Lung (tissue), 12 donors: ENCODE results near the gene CLIP2. TPM values are rescaled to one million over a fixed set of nuclear protein-coding genes. Genes with fewer than 3 reads are reported as not detected.

Experiments
- ATAC-seq: fragments of 200-7000 bp; cut with Tn5 transposase; one replicate; pipeline ENCODE4 v1.9.1; 2020; ENCODE audit warnings: moderate number of reproducible peaks; ENCODE audit not compliant: insufficient read depth, low FRiP score
- DNase-seq, 3 donors: peaks; one replicate each; pipeline ENCODE4 v3.0.0-alpha.2; 2013 to 2017
- H3K27ac ChIP-seq, 2 donors: one replicate each; pipeline ENCODE4 v1.5.1; 2013; ENCODE audit warnings: mild to moderate bottlenecking in 2 of 2, moderate library complexity in 2 of 2, control low read depth in 1 of 2, inconsistent platforms in 1 of 2, low read depth in 1 of 2, low read length in 1 of 2
- H3K27me3 ChIP-seq, 3 donors: one replicate each; pipeline ENCODE4 v1.5.1; 2013; ENCODE audit warnings: low read length in 2 of 3; ENCODE audit not compliant: control insufficient read depth in 3 of 3, insufficient read depth in 3 of 3
- H3K36me3 ChIP-seq, 4 donors: one replicate each; pipeline ENCODE4 v1.5.1; 2013; ENCODE audit warnings: low read length in 4 of 4, mild to moderate bottlenecking in 1 of 4, moderate library complexity in 1 of 4; ENCODE audit not compliant: control insufficient read depth in 4 of 4, insufficient read depth in 4 of 4
- H3K4me1 ChIP-seq, 5 donors: one replicate each; pipeline ENCODE4 v1.5.1; 2013; ENCODE audit warnings: low read length in 5 of 5, mild to moderate bottlenecking in 2 of 5, moderate library complexity in 1 of 5; ENCODE audit not compliant: control insufficient read depth in 5 of 5, insufficient read depth in 5 of 5
- H3K4me3 ChIP-seq: one replicate; pipeline ENCODE4 v1.5.1; 2013; ENCODE audit warnings: mild to moderate bottlenecking, control low read depth, moderate library complexity
- H3K9ac ChIP-seq, 2 donors: one replicate each; pipeline ENCODE4 v1.5.1; 2013; ENCODE audit warnings: low read length in 2 of 2, control low read depth in 1 of 2; ENCODE audit not compliant: insufficient read depth in 1 of 2
- H3K9me3 ChIP-seq, 4 donors: one replicate each; pipeline ENCODE4 v1.5.1; 2013; ENCODE audit warnings: low read length in 3 of 4, mild to moderate bottlenecking in 1 of 4, moderate library complexity in 1 of 4; ENCODE audit not compliant: control insufficient read depth in 4 of 4, insufficient read depth in 3 of 4
- WGBS, 2 donors: extraction: QIAGEN DNeasy Blood & Tissue Kit; methylation state at CpG; one replicate each; pipeline ENCODE4 v1.1.7; 2013; 5-methylcytosine and 5-hydroxymethylcytosine counted together
- polyA plus RNA-seq, 2 donors: library from polyadenylated mRNA; stranded (reverse); fragments of 200-250 nt; gene quantifications; one replicate each; pipeline ENCODE4 v1.2.1, GENCODE V29; 2013
- total RNA-seq, 2 donors: library from RNA; depleted of rRNA in 1 of 2; stranded (reverse); fragments of >200 nt in 1 of 2; gene quantifications; one replicate each; pipeline ENCODE4 v1.2.1, GENCODE V29; 2014 to 2021
- TF ChIP-seq, protein P1 (sequence below): IDR thresholded peaks from 2 replicates; pipeline ENCODE4 v1.5.1; 2012; ENCODE audit warnings: mild to moderate bottlenecking; ENCODE audit errors: control extremely low read depth, extremely low read depth
- donor health status: control.
- donor health status: control.
- donor health status: Bipolar disorder and iron deficiency.
- donor health status: healthy.
- donor health status: DM: yes; HTN: yes; CAD: no.

CLIP2 gene
- total and polyA plus RNA-seq, 4 donors: 7.9 to 27.0 (median 14.9) TPM

DNA sequence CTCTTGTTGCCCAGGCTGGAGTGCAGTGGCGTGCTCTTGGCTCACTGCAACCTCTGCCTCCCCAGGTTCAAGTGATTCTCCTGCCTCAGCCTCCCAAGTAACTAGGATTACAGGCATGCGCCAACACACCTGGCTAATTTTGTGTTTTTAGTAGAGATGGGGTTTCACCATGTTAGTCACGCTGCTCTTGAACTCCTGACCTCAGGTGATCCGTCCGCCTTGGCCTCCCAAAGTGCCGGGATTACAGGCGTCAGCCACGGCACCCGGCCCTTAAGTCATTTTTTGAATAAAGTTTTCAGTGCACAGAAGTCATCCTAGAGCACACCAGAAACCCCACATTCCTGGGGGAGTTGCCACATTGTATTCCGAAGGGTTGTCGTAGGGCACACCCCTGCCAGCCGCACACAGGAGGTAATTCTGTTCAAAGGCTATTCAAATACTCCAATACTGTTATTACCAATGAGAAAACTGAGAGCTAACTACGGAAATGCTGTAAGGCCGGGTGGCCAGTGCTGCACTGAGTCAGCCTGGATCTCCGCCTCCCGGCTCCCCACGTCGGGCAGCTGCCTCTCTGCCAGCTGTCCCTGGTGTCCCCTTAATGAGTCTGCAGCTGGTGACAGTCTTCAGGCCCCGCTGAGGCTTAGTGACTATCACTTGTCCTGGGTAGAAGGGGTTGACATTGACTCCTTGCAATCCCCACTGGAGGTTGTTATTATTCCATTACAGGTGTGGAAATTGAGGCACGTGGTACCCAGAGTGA is 26.4 kb upstream of the CLIP2 start:
- ATAC-seq (no peak), DNase-seq (no peak)
- TF ChIP-seq, protein P1, sequence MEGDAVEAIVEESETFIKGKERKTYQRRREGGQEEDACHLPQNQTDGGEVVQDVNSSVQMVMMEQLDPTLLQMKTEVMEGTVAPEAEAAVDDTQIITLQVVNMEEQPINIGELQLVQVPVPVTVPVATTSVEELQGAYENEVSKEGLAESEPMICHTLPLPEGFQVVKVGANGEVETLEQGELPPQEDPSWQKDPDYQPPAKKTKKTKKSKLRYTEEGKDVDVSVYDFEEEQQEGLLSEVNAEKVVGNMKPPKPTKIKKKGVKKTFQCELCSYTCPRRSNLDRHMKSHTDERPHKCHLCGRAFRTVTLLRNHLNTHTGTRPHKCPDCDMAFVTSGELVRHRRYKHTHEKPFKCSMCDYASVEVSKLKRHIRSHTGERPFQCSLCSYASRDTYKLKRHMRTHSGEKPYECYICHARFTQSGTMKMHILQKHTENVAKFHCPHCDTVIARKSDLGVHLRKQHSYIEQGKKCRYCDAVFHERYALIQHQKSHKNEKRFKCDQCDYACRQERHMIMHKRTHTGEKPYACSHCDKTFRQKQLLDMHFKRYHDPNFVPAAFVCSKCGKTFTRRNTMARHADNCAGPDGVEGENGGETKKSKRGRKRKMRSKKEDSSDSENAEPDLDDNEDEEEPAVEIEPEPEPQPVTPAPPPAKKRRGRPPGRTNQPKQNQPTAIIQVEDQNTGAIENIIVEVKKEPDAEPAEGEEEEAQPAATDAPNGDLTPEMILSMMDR: no peak
- no peaks in the 10 kb centered on the region for H3K9me3 ChIP-seq
- H3K27me3 ChIP-seq: no peaks in the 10 kb centered on the region
- no peak overlapping the region for H3K4me3 ChIP-seq
- H3K36me3 ChIP-seq: no peaks in the 10 kb centered on the region
- peaks cover 0 to 1% (median 0%) of the 10 kb centered on the region in 5 donors for H3K4me1 ChIP-seq
- H3K27ac ChIP-seq: no peak overlapping the region
- no peak overlapping the region for H3K9ac ChIP-seq
- WGBS, 2 donors: 79 to 92% methylated on average over 20 of the region's 20 CpGs

DNA sequence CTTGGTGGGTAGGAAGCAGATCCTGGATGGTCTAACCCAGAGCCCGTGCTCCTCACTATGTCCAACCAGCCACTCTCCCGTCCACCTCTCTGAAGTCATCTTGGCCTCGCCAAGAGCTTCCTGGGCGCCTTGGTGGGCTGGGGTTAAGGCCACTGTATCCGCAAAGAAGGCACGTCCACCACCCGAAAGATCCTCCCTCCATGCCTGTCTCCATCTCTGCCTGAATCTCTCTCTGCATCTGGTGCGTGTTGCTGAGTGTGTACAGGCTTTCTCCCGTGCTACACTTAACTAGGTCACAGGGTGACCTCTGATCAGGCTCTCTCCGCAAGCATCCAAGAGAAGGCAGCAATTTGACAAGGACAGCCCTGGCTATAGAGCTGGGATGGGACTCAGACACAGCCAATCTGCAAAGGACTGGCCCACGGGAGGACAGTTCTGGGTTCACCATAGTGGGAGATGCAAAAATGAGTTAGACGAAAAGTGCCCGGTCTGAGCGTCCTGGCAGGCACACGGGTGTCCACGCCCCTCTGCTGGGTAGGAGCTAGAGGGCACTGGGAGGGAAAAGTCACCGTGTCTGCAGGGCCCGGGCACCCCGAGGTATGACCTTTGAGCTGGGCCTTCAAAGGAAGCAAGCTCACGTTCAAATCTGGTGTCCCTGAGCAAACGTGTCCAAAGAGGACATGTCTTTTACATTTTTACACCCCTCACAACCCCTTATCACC is 25.6 kb upstream of the CLIP2 start:
- no peak for ATAC-seq
- DNase-seq: no peak
- Histone ChIP-seq H3K27ac (no peak overlapping the region), H3K4me3 (no peak overlapping the region), H3K27me3 (no peaks in the 10 kb centered on the region), H3K36me3 (no peaks in the 10 kb centered on the region), H3K9me3 (no peaks in the 10 kb centered on the region), H3K4me1 (peaks cover 0 to 1% (median 0%) of the 10 kb centered on the region in 5 donors), H3K9ac (no peak overlapping the region)
- TF ChIP-seq, protein P1: no peak
- whole genome bisulfite sequencing, 2 donors: 80 to 88% methylated on average over 21 of the region's 21 CpGs

GRCh38 chr7:74266191-74266963 is 22.8 kb upstream of the CLIP2 start:
- Histone ChIP-seq H3K27me3 (no peaks in the 10 kb centered on the region), H3K9me3 (no peaks in the 10 kb centered on the region), H3K27ac (no peak overlapping the region), H3K36me3 (no peaks in the 10 kb centered on the region), H3K4me3 (no peak overlapping the region), H3K4me1 (peaks cover 0 to 1% (median 0%) of the 10 kb centered on the region in 5 donors), H3K9ac (no peak overlapping the region)
- WGBS, 2 donors: 56 to 65% methylated on average over 7 of the region's 7 CpGs
- DNase-seq (no peak), ATAC-seq (no peak)
- TF ChIP-seq, protein P1: no peak
